Lung (tissue), 16 donors: ENCODE measurements around the gene TAC4. TPM values are rescaled to one million over a fixed set of nuclear protein-coding genes. Genes with fewer than 3 reads are reported as not detected.

Experiments used
- ATAC-seq: fragments of 200-7000 bp; cut with Tn5 transposase; one replicate; pipeline ENCODE4 v1.9.1; 2020; ENCODE audit warnings: moderate number of reproducible peaks; ENCODE audit not compliant: insufficient read depth, low FRiP score
- DNase-seq, 3 donors: peaks; one replicate each; pipeline ENCODE4 v3.0.0-alpha.2; 2013 to 2017
- H3K27ac ChIP-seq, 2 donors: one replicate each; pipeline ENCODE4 v1.5.1; 2013; ENCODE audit warnings: mild to moderate bottlenecking in 2 of 2, moderate library complexity in 2 of 2, control low read depth in 1 of 2, inconsistent platforms in 1 of 2, low read depth in 1 of 2, low read length in 1 of 2
- H3K27me3 ChIP-seq, 3 donors: one replicate each; pipeline ENCODE4 v1.5.1; 2013; ENCODE audit warnings: low read length in 2 of 3; ENCODE audit not compliant: control insufficient read depth in 3 of 3, insufficient read depth in 3 of 3
- H3K36me3 ChIP-seq, 4 donors: one replicate each; pipeline ENCODE4 v1.5.1; 2013; ENCODE audit warnings: low read length in 4 of 4, mild to moderate bottlenecking in 1 of 4, moderate library complexity in 1 of 4; ENCODE audit not compliant: control insufficient read depth in 4 of 4, insufficient read depth in 4 of 4
- H3K4me1 ChIP-seq, 5 donors: one replicate each; pipeline ENCODE4 v1.5.1; 2013; ENCODE audit warnings: low read length in 5 of 5, mild to moderate bottlenecking in 2 of 5, moderate library complexity in 1 of 5; ENCODE audit not compliant: control insufficient read depth in 5 of 5, insufficient read depth in 5 of 5
- H3K4me3 ChIP-seq: one replicate; pipeline ENCODE4 v1.5.1; 2013; ENCODE audit warnings: mild to moderate bottlenecking, control low read depth, moderate library complexity
- H3K9ac ChIP-seq, 2 donors: one replicate each; pipeline ENCODE4 v1.5.1; 2013; ENCODE audit warnings: low read length in 2 of 2, control low read depth in 1 of 2; ENCODE audit not compliant: insufficient read depth in 1 of 2
- H3K9me3 ChIP-seq, 4 donors: one replicate each; pipeline ENCODE4 v1.5.1; 2013; ENCODE audit warnings: low read length in 3 of 4, mild to moderate bottlenecking in 1 of 4, moderate library complexity in 1 of 4; ENCODE audit not compliant: control insufficient read depth in 4 of 4, insufficient read depth in 3 of 4
- WGBS, 2 donors: extraction: QIAGEN DNeasy Blood & Tissue Kit; methylation state at CpG; one replicate each; pipeline ENCODE4 v1.1.7; 2013; 5-methylcytosine and 5-hydroxymethylcytosine counted together
- long read RNA-seq, 5 donors: transcript quantifications; one replicate each; lab custom pipeline, GENCODE V29; 2026
- polyA plus RNA-seq, 2 donors: library from polyadenylated mRNA; stranded (reverse); fragments of 200-250 nt; gene quantifications; one replicate each; pipeline ENCODE4 v1.2.1, GENCODE V29; 2013
- total RNA-seq, 2 donors: library from RNA; depleted of rRNA in 1 of 2; stranded (reverse); fragments of >200 nt in 1 of 2; gene quantifications; one replicate each; pipeline ENCODE4 v1.2.1, GENCODE V29; 2014 to 2021
- TF ChIP-seq, protein P1 (sequence below): IDR thresholded peaks from 2 replicates; pipeline ENCODE4 v1.5.1; 2012; ENCODE audit warnings: mild to moderate bottlenecking; ENCODE audit errors: control extremely low read depth, extremely low read depth
- donor health status: control.
- donor health status: control.
- donor health status: Bipolar disorder and iron deficiency.
- donor health status: healthy.
- donor health status: DM: yes; HTN: yes; CAD: no.

The TAC4 gene, protein sequence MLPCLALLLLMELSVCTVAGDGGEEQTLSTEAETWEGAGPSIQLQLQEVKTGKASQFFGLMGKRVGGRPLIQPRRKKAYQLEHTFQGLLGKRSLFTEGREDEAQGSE
- total RNA-seq (not detected), polyA plus RNA-seq (not detected)
- long read RNA-seq, donor 1 = 0 reads
- long read RNA-seq, donor 2 = 0 reads
- long read RNA-seq, donor 3 = 0 reads
- long read RNA-seq, donor 4 = 0 reads
- long read RNA-seq, donor 5 = 0 reads

DNA sequence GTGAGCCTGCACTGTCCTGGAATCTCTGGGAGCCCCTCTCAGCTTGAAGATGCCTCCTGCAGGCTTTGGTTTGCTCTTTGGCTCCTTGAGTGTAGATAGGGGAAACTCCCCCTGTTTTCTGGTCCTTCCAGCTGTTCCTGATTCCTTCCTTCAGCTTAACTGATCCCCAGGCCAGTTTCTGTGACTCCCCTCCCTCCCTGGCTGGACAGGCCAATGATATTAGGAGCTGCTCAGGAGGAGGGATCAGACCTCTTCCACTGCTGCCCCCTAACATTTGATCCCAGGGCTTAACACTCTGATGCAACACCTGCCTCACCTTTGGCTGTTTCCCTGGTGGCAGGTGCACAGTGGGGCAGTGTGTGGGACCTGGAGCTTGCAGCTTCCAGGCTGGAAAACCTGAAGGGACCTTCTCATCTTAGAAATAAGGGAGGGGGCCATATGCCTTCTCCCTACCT is at the start of gene TAC4:
Gene TAC4 (minus strand): TSS at position 51 of the 455 bp plus-strand sequence. CDS start 52 bp downstream, outside the sequence.
- H3K4me3 ChIP-seq = no peak within 1 kb of the TSS
- no peak within 1 kb of the TSS for H3K27ac ChIP-seq
- peaks cover 0 to 3% (median 0%) of the 10 kb centered on the region in 4 donors for H3K36me3 ChIP-seq
- DNase-seq = no peak
- TF ChIP-seq, protein P1, sequence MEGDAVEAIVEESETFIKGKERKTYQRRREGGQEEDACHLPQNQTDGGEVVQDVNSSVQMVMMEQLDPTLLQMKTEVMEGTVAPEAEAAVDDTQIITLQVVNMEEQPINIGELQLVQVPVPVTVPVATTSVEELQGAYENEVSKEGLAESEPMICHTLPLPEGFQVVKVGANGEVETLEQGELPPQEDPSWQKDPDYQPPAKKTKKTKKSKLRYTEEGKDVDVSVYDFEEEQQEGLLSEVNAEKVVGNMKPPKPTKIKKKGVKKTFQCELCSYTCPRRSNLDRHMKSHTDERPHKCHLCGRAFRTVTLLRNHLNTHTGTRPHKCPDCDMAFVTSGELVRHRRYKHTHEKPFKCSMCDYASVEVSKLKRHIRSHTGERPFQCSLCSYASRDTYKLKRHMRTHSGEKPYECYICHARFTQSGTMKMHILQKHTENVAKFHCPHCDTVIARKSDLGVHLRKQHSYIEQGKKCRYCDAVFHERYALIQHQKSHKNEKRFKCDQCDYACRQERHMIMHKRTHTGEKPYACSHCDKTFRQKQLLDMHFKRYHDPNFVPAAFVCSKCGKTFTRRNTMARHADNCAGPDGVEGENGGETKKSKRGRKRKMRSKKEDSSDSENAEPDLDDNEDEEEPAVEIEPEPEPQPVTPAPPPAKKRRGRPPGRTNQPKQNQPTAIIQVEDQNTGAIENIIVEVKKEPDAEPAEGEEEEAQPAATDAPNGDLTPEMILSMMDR = no peak
- H3K27me3 ChIP-seq = peaks cover 0 to 8% (median 5%) of the 10 kb centered on the region in 3 donors
- H3K9me3 ChIP-seq = no peaks in the 10 kb centered on the region
- H3K4me1 ChIP-seq = peaks cover 0 to 10% (median 8%) of the 10 kb centered on the region in 5 donors
- H3K9ac ChIP-seq = no peak within 1 kb of the TSS
- ATAC-seq = no peak

DNA sequence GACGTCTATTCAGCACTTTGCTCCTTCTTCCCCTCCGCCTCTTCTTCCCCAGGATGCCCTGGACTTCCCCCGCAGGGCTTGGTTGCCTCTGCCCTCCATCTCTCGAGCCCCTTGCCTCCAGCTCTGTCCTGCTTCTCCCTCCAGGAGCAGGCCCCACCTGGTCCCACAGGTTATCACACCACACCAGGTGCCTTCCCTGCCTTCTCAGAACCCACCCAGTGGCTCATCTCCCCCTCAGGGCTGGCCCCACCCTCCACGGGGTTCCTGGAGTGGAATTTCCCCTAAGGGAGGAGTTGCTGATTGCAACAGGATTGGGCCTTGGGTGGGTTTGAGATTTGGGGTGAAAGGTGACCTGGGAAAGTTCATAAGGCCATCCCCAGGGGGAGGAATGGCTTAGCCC is 49.0 kb upstream of the TAC4 start:
- Histone ChIP-seq H3K4me3 (no peak overlapping the region), H3K36me3 (no peaks in the 10 kb centered on the region), H3K9ac (no peak overlapping the region), H3K4me1 (peaks cover 0 to 18% (median 0%) of the 10 kb centered on the region in 5 donors), H3K27me3 (peaks cover 0 to 15% (median 10%) of the 10 kb centered on the region in 3 donors), H3K9me3 (no peaks in the 10 kb centered on the region), H3K27ac (no peak overlapping the region)
- DNase-seq (no peak), ATAC-seq (no peak)
- TF ChIP-seq, protein P1 = no peak
- 73 to 75% methylated on average over 5 of the region's 5 CpGs for WGBS, 2 donors

DNA sequence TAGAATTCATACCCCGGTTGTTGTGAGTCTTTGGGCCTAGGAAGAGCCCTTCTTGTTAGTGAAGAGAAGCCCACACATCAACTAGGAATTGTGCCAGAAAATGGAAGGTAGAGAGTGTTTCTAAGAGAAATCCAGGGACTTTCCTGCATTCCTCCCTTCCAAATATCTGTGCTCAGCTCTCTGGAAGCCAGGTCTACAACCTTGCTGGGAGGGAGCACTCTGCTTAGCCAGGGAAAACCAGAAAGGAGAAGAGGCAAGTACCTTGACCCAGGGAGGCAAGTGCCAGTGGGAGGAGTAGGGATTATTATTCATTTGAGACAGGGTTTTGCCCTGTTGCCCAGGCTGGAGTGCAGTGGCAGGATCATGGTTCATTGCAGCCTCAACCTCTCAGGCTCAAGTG is 48.4 kb upstream of the TAC4 start:
- TF ChIP-seq, protein P1 = no peak
- Histone ChIP-seq H3K9me3 (no peaks in the 10 kb centered on the region), H3K36me3 (no peaks in the 10 kb centered on the region), H3K27ac (no peak overlapping the region), H3K27me3 (peaks cover 0 to 17% (median 16%) of the 10 kb centered on the region in 3 donors), H3K9ac (no peak overlapping the region), H3K4me1 (peaks cover 0 to 18% (median 2%) of the 10 kb centered on the region in 5 donors), H3K4me3 (no peak overlapping the region)
- ATAC-seq (no peak), DNase-seq (no peak)
- WGBS, 2 donors = 59 to 86% methylated on average over 1 of the region's 1 CpG
